HEK293T (cell line): ENCODE data around the gene PDE2A.

Source experiments
- ARNT ChIP-seq: fragments of 450-650 bp; IDR thresholded peaks from 2 replicates; pipeline ENCODE4 v1.6.1; 2017; ENCODE audit warnings: mild to moderate bottlenecking
- BHLHE40 ChIP-seq: fragments of 450-650 bp; IDR thresholded peaks from 2 replicates; pipeline ENCODE4 v1.6.1; 2016; ENCODE audit warnings: mild to moderate bottlenecking, moderate library complexity, borderline replicate concordance
- FOXA1 ChIP-seq: fragments of 450-650 bp; IDR thresholded peaks from 2 replicates; pipeline ENCODE4 v1.6.1; 2016; ENCODE audit warnings: mild to moderate bottlenecking
- FOXM1 ChIP-seq: fragments of 450-650 bp; IDR thresholded peaks from 2 replicates; pipeline ENCODE4 v1.6.1; 2017; ENCODE audit warnings: mild to moderate bottlenecking, borderline replicate concordance
- L3MBTL2 ChIP-seq: fragments of 450-650 bp; conservative IDR thresholded peaks from 2 replicates; pipeline ENCODE4 v1.6.1; 2016; ENCODE audit warnings: mild to moderate bottlenecking
- SP1 ChIP-seq: fragments of 450-650 bp; IDR thresholded peaks from 2 replicates; pipeline ENCODE4 v1.6.1; 2017

GRCh38 chr11:72584293-72584938, 89.8 kb downstream of the PDE2A start:
- no peak for TF ChIP-seq FOXA1
- TF ChIP-seq BHLHE40: no peak
- no peak for TF ChIP-seq L3MBTL2
- no peak for TF ChIP-seq SP1
- TF ChIP-seq ARNT: no peak
- no peak for TF ChIP-seq FOXM1
